ENCODE data around the gene PAPOLG.

The PAPOLG gene

GRCh38 chr2:60739156-60739555 is 16.9 kb upstream of the PAPOLG start:
- H2BK5ac ChIP-seq (ENCODE audit: low read length) = no peak overlapping the region
- no peak overlapping the region for H2BK15ac ChIP-seq (replicated peaks; ENCODE audit: low read depth)
- no peaks in the 10 kb centered on the region for H3K4me1 ChIP-seq (ENCODE audit: control insufficient read depth, low read depth, low read length)
- H3K4ac ChIP-seq (ENCODE audit: low read depth, low read length) = no peak overlapping the region
- no peak overlapping the region for H2AK5ac ChIP-seq (ENCODE audit: low read length)
- H4K5ac ChIP-seq (ENCODE audit: low read length) = no peak overlapping the region
- no peaks in the 10 kb centered on the region for H3K79me1 ChIP-seq (ENCODE audit: low read length)
- no peak overlapping the region for H3K4me3 ChIP-seq (ENCODE audit: low read length)
- DNase-seq = no peak
- H3K4me2 ChIP-seq (ENCODE audit: low read length) = no peak overlapping the region
- H3K79me2 ChIP-seq (ENCODE audit: control insufficient read depth, insufficient read depth, low read length) = no peaks in the 10 kb centered on the region
- no peak overlapping the region for H3K27ac ChIP-seq (ENCODE audit: low read depth, low read length)
- no peak overlapping the region for H3K18ac ChIP-seq (ENCODE audit: low read length)
- H3K27me3 ChIP-seq (ENCODE audit: insufficient read depth, low read length, poor library complexity) = peaks cover 7% of the 10 kb centered on the region
- no peak overlapping the region for H3K23ac ChIP-seq (ENCODE audit: low read length)
- H2BK120ac ChIP-seq (ENCODE audit: low read depth, low read length) = no peak overlapping the region
- no CpG with 5 or more reads among the region's 6 CpGs for WGBS (ENCODE audit: extremely low coverage, insufficient coverage, low lambda C conversion rate)
- H4K8ac ChIP-seq (ENCODE audit: low read depth, low read length) = no peak overlapping the region
- H3K56ac ChIP-seq (ENCODE audit: low read length) = no peak overlapping the region
- H3K36me3 ChIP-seq (ENCODE audit: control insufficient read depth, insufficient read depth, low read length) = no peaks in the 10 kb centered on the region
- no peak overlapping the region for H3K9ac ChIP-seq (ENCODE audit: low read length)

DNA sequence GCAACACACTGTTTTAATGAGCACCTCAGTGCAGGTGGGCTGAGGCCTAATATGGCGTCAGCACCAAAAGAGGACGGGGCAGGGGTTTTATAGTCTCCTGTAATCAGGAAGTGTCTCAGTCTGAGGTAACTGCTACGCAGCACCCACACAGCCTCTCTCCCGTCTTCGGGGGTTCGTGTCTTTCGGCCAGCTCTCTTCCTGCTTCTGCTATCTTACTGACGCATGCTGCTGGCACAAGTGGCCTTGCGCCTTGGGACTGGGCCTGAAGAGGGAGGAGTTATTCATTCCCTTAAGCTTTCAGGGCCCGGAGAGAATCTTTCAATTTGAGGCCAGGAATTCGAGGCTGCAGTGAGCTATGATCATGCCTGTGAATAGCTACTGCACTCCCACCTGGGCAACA is 14.5 kb upstream of the PAPOLG start:
- H3K79me2 ChIP-seq (ENCODE audit: control insufficient read depth, insufficient read depth, low read length) = no peaks in the 10 kb centered on the region
- no peak for DNase-seq
- no CpG with 5 or more reads among the region's 11 CpGs for WGBS (ENCODE audit: extremely low coverage, insufficient coverage, low lambda C conversion rate)

DNA sequence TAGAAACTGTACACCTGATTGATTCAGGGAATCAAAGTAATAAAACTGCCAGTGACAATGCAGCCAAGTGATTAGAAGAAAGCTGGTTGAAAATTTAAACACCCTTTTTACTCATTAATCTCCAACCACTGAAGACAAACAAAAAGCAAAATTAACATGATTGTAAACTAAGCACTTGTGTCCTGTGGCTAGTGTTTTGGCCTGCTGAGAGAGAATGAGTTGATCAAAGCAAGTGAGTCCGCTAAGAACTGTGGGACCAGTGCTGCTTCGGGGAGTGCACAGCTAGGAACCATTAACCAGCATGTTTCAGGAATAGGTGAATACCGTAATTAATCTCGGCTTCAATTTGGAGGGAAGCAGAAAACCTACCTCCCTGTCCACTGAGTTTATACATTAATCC is 13.6 kb upstream of the PAPOLG start:
- H3K4ac ChIP-seq (ENCODE audit: low read depth, low read length) = no peak overlapping the region
- no peak overlapping the region for H3K23ac ChIP-seq (ENCODE audit: low read length)
- no peak overlapping the region for H3K56ac ChIP-seq (ENCODE audit: low read length)
- no peaks in the 10 kb centered on the region for H3K79me1 ChIP-seq (ENCODE audit: low read length)
- no peaks in the 10 kb centered on the region for H3K79me2 ChIP-seq (ENCODE audit: control insufficient read depth, insufficient read depth, low read length)
- no peak overlapping the region for H3K27ac ChIP-seq (ENCODE audit: low read depth, low read length)
- H4K5ac ChIP-seq (ENCODE audit: low read length) = no peak overlapping the region
- no peaks in the 10 kb centered on the region for H3K27me3 ChIP-seq (ENCODE audit: insufficient read depth, low read length, poor library complexity)
- H3K4me2 ChIP-seq (ENCODE audit: low read length) = no peak overlapping the region
- no peaks in the 10 kb centered on the region for H3K4me1 ChIP-seq (ENCODE audit: control insufficient read depth, low read depth, low read length)
- DNase-seq = no peak
- no peak overlapping the region for H3K4me3 ChIP-seq (ENCODE audit: low read length)
- WGBS (ENCODE audit: extremely low coverage, insufficient coverage, low lambda C conversion rate) = no CpG with 5 or more reads among the region's 4 CpGs
- H3K9ac ChIP-seq (ENCODE audit: low read length) = no peak overlapping the region
- H3K36me3 ChIP-seq (ENCODE audit: control insufficient read depth, insufficient read depth, low read length) = no peaks in the 10 kb centered on the region
- no peak overlapping the region for H2BK120ac ChIP-seq (ENCODE audit: low read depth, low read length)
- H2BK5ac ChIP-seq (ENCODE audit: low read length) = no peak overlapping the region
- H2BK15ac ChIP-seq (replicated peaks; ENCODE audit: low read depth) = no peak overlapping the region
- no peak overlapping the region for H3K18ac ChIP-seq (ENCODE audit: low read length)
- H4K8ac ChIP-seq (ENCODE audit: low read depth, low read length) = no peak overlapping the region
- H2AK5ac ChIP-seq (ENCODE audit: low read length) = no peak overlapping the region

More for the DNA sequence above, 14.5 kb upstream of the PAPOLG start:
- H2AK5ac ChIP-seq (ENCODE audit: low read length) = no peak overlapping the region
- H3K79me1 ChIP-seq (ENCODE audit: low read length) = no peaks in the 10 kb centered on the region
- H3K4me3 ChIP-seq (ENCODE audit: low read length) = no peak overlapping the region
- H3K18ac ChIP-seq (ENCODE audit: low read length) = no peak overlapping the region
- H3K4me1 ChIP-seq (ENCODE audit: control insufficient read depth, low read depth, low read length) = no peaks in the 10 kb centered on the region
- H3K9ac ChIP-seq (ENCODE audit: low read length) = no peak overlapping the region
- H3K27me3 ChIP-seq (ENCODE audit: insufficient read depth, low read length, poor library complexity) = no peaks in the 10 kb centered on the region
- H4K5ac ChIP-seq (ENCODE audit: low read length) = no peak overlapping the region
- no peak overlapping the region for H2BK120ac ChIP-seq (ENCODE audit: low read depth, low read length)
- no peaks in the 10 kb centered on the region for H3K36me3 ChIP-seq (ENCODE audit: control insufficient read depth, insufficient read depth, low read length)
- no peak overlapping the region for H4K8ac ChIP-seq (ENCODE audit: low read depth, low read length)
- H3K4me2 ChIP-seq (ENCODE audit: low read length) = no peak overlapping the region
- H3K23ac ChIP-seq (ENCODE audit: low read length) = no peak overlapping the region
- no peak overlapping the region for H3K27ac ChIP-seq (ENCODE audit: low read depth, low read length)
- H3K56ac ChIP-seq (ENCODE audit: low read length) = no peak overlapping the region
- no peak overlapping the region for H3K4ac ChIP-seq (ENCODE audit: low read depth, low read length)
- H2BK15ac ChIP-seq (replicated peaks; ENCODE audit: low read depth) = no peak overlapping the region
- no peak overlapping the region for H2BK5ac ChIP-seq (ENCODE audit: low read length)

DNA sequence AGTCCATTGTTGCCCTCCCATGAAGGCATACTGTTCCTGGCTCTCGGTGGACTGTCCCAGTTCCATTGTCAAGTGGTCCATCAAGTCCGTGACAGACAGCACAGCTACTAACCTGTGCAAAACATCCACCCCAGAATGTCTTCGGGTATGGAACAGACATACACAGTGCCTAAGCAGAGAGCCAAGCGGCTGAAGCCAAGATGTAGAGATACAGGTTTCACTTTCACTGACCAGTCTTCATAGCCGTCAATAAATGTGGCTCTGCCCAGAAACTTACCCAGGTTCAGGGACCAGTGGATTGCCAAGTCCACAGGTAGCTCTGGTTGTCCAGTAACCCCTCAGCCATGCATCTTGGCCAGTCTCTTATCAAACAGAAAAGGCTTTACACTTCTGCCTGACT is 10.7 kb upstream of the PAPOLG start:
- H3K56ac ChIP-seq (ENCODE audit: low read length) = no peak overlapping the region
- H2BK15ac ChIP-seq (replicated peaks; ENCODE audit: low read depth) = no peak overlapping the region
- H4K8ac ChIP-seq (ENCODE audit: low read depth, low read length) = no peak overlapping the region
- no peaks in the 10 kb centered on the region for H3K27me3 ChIP-seq (ENCODE audit: insufficient read depth, low read length, poor library complexity)
- no peaks in the 10 kb centered on the region for H3K79me1 ChIP-seq (ENCODE audit: low read length)
- WGBS (ENCODE audit: extremely low coverage, insufficient coverage, low lambda C conversion rate) = no CpG with 5 or more reads among the region's 5 CpGs
- no peak overlapping the region for H3K4me2 ChIP-seq (ENCODE audit: low read length)
- no peak overlapping the region for H2BK5ac ChIP-seq (ENCODE audit: low read length)
- H3K4ac ChIP-seq (ENCODE audit: low read depth, low read length) = no peak overlapping the region
- H2AK5ac ChIP-seq (ENCODE audit: low read length) = no peak overlapping the region
- H3K18ac ChIP-seq (ENCODE audit: low read length) = no peak overlapping the region
- H3K27ac ChIP-seq (ENCODE audit: low read depth, low read length) = no peak overlapping the region
- H3K23ac ChIP-seq (ENCODE audit: low read length) = no peak overlapping the region
- H2BK120ac ChIP-seq (ENCODE audit: low read depth, low read length) = no peak overlapping the region
- no peak for DNase-seq
- no peak overlapping the region for H4K5ac ChIP-seq (ENCODE audit: low read length)
- H3K4me3 ChIP-seq (ENCODE audit: low read length) = no peak overlapping the region
- H3K4me1 ChIP-seq (ENCODE audit: control insufficient read depth, low read depth, low read length) = no peaks in the 10 kb centered on the region
- no peaks in the 10 kb centered on the region for H3K36me3 ChIP-seq (ENCODE audit: control insufficient read depth, insufficient read depth, low read length)
- H3K9ac ChIP-seq (ENCODE audit: low read length) = no peak overlapping the region
- H3K79me2 ChIP-seq (ENCODE audit: control insufficient read depth, insufficient read depth, low read length) = no peaks in the 10 kb centered on the region

DNA sequence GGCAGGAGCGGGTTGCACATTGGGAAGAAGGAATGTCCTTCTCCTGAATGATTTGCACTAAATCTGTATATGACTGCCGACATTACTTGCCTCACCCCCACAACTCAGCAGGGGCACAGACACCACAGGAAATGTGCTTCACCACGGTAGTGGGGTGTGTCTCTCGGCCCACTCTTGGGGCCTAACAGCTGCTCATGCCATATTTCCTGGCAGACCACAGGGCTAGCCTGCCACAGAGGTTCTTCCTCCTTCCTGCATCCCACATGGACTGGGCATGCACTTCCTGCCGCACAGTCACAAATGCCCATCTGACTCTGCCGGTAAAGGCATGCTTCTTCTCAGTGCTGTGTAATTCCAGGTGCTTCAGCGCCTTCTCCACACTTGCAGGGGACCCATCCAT is 10.3 kb upstream of the PAPOLG start:
- no peak overlapping the region for H4K8ac ChIP-seq (ENCODE audit: low read depth, low read length)
- H3K23ac ChIP-seq (ENCODE audit: low read length) = no peak overlapping the region
- no peak overlapping the region for H4K5ac ChIP-seq (ENCODE audit: low read length)
- no peaks in the 10 kb centered on the region for H3K4me1 ChIP-seq (ENCODE audit: control insufficient read depth, low read depth, low read length)
- H3K79me2 ChIP-seq (ENCODE audit: control insufficient read depth, insufficient read depth, low read length) = no peaks in the 10 kb centered on the region
- H3K36me3 ChIP-seq (ENCODE audit: control insufficient read depth, insufficient read depth, low read length) = no peaks in the 10 kb centered on the region
- DNase-seq = no peak
- H3K27ac ChIP-seq (ENCODE audit: low read depth, low read length) = no peak overlapping the region
- no peak overlapping the region for H3K4ac ChIP-seq (ENCODE audit: low read depth, low read length)
- no peaks in the 10 kb centered on the region for H3K79me1 ChIP-seq (ENCODE audit: low read length)
- no peak overlapping the region for H3K18ac ChIP-seq (ENCODE audit: low read length)
- no peak overlapping the region for H3K4me2 ChIP-seq (ENCODE audit: low read length)
- no peak overlapping the region for H2BK15ac ChIP-seq (replicated peaks; ENCODE audit: low read depth)
- H3K9ac ChIP-seq (ENCODE audit: low read length) = no peak overlapping the region
- H2AK5ac ChIP-seq (ENCODE audit: low read length) = no peak overlapping the region
- no peak overlapping the region for H3K4me3 ChIP-seq (ENCODE audit: low read length)
- H2BK5ac ChIP-seq (ENCODE audit: low read length) = no peak overlapping the region
- WGBS (ENCODE audit: extremely low coverage, insufficient coverage, low lambda C conversion rate) = no CpG with 5 or more reads among the region's 7 CpGs
- no peaks in the 10 kb centered on the region for H3K27me3 ChIP-seq (ENCODE audit: insufficient read depth, low read length, poor library complexity)
- H3K56ac ChIP-seq (ENCODE audit: low read length) = no peak overlapping the region
- no peak overlapping the region for H2BK120ac ChIP-seq (ENCODE audit: low read depth, low read length)

GRCh38 chr2:60746318-60746717 is 9.8 kb upstream of the PAPOLG start:
- Histone ChIP-seq H3K79me1 (ENCODE audit: low read length) (no peaks in the 10 kb centered on the region), H2BK120ac (ENCODE audit: low read depth, low read length) (no peak overlapping the region), H3K23ac (ENCODE audit: low read length) (no peak overlapping the region), H2BK15ac (replicated peaks; ENCODE audit: low read depth) (no peak overlapping the region), H2AK5ac (ENCODE audit: low read length) (no peak overlapping the region), H3K18ac (ENCODE audit: low read length) (no peak overlapping the region), H4K5ac (ENCODE audit: low read length) (no peak overlapping the region), H3K4me1 (ENCODE audit: control insufficient read depth, low read depth, low read length) (no peaks in the 10 kb centered on the region), H3K79me2 (ENCODE audit: control insufficient read depth, insufficient read depth, low read length) (no peaks in the 10 kb centered on the region), H3K4me3 (ENCODE audit: low read length) (no peak overlapping the region), H3K36me3 (ENCODE audit: control insufficient read depth, insufficient read depth, low read length) (no peaks in the 10 kb centered on the region), H3K27me3 (ENCODE audit: insufficient read depth, low read length, poor library complexity) (no peaks in the 10 kb centered on the region), H3K56ac (ENCODE audit: low read length) (no peak overlapping the region), H4K8ac (ENCODE audit: low read depth, low read length) (no peak overlapping the region), H3K4ac (ENCODE audit: low read depth, low read length) (no peak overlapping the region), H2BK5ac (ENCODE audit: low read length) (no peak overlapping the region), H3K9ac (ENCODE audit: low read length) (no peak overlapping the region), H3K27ac (ENCODE audit: low read depth, low read length) (no peak overlapping the region), H3K4me2 (ENCODE audit: low read length) (no peak overlapping the region)
- no CpG with 5 or more reads among the region's 8 CpGs for WGBS (ENCODE audit: extremely low coverage, insufficient coverage, low lambda C conversion rate)
- DNase-seq = no peak

Data from mesendoderm (in vitro differentiated cells).